GM13976 (cell line): ENCODE data around the gene CHST15.
A peak's percentile ranks its signal among the peaks of the same experiment; 100 is the strongest.
"Not testable (repeated sequence)": the region's sequence is repeated elsewhere in the genome, so short reads cannot be mapped to it uniquely, and the experiment has no call there.

Experiments
- DNase-seq: peaks from one replicate; pipeline ENCODE4 v3.0.0; 2012; ENCODE audit warnings: low spot score
- in situ Hi-C: fragments of 300-500 bp; cut with MboI; formaldehyde crosslinking; loops from one replicate; pipeline ENCODE4 v1.12.0; 2022; ENCODE audit warnings: low sequenced_read_pairs, mixed read lengths, inconsistent platforms; ENCODE audit not compliant: unreplicated experiment
- TF ChIP-seq, protein P1 (sequence below): IDR thresholded peaks from 2 replicates; pipeline ENCODE4 v1.5.1; 2012; ENCODE audit warnings: borderline replicate concordance, mild to moderate bottlenecking; ENCODE audit not compliant: insufficient read depth; ENCODE audit errors: extremely low read depth, missing control alignments, control extremely low read depth

The CHST15 gene

DNA sequence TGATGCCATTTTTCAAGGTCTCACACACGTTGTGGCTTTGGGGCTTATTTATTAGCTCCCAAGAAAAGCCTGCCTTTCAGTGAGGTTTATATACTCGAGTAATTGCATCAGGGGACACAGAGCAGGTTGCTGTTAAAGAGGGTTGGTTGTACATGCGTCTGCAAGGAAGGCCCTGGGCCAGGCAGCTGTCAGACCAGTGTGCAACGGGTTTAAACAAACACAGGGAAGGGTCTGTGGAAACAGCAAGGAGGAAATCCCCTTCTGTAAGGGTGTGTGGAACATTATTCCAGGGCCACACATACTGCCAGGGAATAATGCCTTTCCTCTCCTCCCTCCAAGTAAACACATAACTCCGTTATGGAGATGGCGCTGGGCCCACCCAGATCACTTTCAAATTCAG lies 1.7 kb upstream of the CHST15 start:
- in situ Hi-C loops: no loop called here
- TF ChIP-seq, protein P1, sequence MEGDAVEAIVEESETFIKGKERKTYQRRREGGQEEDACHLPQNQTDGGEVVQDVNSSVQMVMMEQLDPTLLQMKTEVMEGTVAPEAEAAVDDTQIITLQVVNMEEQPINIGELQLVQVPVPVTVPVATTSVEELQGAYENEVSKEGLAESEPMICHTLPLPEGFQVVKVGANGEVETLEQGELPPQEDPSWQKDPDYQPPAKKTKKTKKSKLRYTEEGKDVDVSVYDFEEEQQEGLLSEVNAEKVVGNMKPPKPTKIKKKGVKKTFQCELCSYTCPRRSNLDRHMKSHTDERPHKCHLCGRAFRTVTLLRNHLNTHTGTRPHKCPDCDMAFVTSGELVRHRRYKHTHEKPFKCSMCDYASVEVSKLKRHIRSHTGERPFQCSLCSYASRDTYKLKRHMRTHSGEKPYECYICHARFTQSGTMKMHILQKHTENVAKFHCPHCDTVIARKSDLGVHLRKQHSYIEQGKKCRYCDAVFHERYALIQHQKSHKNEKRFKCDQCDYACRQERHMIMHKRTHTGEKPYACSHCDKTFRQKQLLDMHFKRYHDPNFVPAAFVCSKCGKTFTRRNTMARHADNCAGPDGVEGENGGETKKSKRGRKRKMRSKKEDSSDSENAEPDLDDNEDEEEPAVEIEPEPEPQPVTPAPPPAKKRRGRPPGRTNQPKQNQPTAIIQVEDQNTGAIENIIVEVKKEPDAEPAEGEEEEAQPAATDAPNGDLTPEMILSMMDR: no peak
- DNase-seq: no peak

DNA sequence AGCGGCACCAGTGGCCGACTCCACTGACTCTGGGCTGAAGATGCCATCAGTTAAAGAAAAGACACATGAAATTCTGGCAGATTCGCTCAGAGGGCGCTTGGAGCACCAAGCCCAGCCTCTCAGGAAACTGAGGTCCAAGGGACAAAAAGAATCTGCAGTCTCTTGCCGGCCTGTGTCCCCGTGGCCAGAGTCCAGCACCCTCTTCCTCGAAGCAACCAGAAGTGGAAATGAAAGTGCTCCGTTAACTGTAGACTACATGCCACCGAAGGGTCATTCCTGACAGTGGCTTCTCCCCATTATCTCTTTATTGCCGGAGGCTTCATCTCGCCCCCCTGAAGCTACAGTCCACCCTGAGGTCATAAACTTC lies 1.0 kb upstream of the CHST15 start:
- in situ Hi-C loops: no loop called here
- no peak for DNase-seq
- TF ChIP-seq, protein P1: no peak

DNA sequence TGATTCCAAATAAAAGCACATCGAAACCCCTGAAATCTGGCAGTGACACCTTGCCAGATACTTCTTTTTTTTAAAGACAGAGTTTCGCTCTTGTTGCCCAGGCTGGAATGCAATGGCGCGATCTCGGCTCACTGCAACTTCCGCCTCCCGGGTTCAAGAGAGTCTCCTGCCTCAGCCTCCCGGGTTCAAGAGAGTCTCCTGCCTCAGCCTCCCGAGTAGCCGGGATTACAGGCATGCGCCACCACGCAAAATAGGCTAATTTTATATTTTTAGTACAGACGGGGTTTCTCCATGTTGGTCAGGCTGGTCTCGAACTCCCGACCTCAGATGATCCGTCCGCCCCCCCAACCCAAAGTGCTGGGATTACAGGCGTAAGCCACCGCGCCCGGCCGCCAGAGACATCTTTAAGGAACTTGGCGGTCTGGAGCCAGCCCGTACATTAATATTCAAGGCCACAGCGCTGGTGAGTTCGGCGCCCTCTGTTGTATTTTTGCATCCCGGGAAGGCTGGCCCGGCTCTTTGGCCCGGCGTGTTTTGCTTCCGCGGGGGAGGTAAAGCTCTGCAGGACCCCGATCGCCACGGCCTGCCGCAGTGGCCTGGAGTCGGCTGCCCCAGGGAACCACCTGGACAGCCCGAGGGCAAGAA lies 498 bp upstream of the CHST15 start:
- not testable (repeated sequence) for DNase-seq

DNA sequence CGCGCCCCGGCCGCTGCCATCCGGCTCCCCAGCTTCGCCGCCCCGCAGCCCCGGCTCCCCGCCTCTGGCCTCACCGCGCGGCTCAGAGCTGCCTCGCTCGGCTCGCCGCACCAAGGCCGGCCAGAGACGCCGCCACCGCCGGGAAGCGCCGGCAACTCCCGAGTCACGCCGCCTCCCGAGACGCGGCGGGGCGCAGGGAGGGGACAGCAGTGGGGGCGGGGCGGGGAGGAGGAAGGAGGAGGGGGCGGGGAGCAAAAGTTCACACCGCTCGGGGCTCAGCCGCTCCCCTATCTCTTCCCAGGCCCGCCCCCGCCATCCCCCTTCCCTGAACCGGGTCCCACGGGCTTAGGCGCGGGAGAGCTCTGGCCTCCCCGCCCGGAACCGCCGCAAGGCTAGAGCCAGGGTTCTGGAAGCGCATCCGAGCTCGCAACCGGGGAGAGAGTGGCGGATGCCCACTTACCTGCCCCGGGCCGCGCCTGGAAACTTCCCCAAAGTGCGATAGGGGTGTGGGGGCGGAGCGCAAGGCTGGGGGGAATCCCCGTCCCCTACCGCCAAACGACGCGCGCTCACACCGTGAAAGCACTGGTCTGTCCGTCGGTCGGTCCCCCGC lies 1.0 kb downstream of the CHST15 start:
- peak; percentile 78 for DNase-seq
- TF ChIP-seq, protein P1: no peak
- in situ Hi-C loops: no loop called here

More for the DNA sequence above, 498 bp upstream of the CHST15 start:
- in situ Hi-C loops: not testable (repeated sequence)

DNA sequence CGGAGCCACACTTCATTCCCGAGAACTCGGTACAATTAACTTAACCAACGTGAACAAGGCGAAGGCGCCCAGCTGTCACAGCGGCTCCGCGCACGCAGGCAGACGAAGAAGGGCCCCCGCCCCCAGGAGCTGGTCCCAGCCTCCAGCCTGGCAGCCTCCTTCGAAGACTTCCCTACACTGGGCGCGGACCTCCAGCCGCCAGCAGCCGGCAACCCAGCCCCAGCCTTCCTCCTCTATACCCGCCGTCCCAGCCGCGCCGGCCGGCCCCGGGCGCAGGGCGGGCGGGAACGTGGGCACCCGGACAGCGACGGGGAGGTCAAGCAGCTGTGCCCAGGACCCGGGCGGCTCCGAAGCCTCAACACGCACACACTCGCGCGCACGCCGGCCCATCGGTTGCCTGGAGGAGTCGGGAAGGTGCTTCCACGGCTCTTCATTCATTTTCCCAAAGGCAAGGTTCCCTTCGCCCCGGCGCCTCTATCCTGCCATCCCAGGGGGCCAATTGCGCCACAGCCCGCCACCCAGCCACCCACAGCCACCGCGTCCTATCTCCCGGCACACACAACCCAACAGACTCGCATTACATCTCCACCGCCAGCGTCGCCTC lies 1.6 kb downstream of the CHST15 start:
- peak; percentile 50 for DNase-seq
- TF ChIP-seq, protein P1: no peak
- in situ Hi-C loops: no loop called here

DNA sequence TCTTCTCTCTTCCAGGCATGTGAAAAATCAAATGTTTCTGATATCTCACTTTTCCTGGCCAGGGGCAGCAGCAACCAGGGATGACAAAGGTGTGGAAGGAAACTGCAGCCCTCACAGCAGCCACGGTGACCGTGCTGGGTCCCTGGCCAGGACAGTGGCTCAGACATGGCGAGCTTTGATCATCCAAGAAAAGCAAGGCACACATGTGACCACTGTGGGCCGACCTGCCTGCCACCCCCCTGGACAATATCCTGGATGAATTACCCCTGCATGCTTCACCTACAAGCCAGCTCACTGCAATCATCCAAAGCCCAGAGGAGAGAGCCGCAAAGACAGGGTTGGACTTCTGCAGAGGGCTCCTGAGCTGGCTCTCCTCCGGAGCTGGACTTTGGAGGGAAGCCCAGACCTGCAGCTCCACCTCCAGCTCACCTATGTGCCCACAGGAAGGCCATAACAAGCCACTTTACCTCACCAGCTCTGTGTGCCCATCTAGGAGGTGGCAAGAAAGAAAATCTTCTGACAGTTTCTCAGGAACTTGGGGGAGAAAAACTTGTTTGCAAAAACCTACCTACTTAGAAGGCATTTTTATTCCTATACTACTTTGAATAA lies 2.7 kb downstream of the CHST15 start:
- in situ Hi-C loops: no loop called here
- DNase-seq: no peak
- TF ChIP-seq, protein P1: no peak

DNA sequence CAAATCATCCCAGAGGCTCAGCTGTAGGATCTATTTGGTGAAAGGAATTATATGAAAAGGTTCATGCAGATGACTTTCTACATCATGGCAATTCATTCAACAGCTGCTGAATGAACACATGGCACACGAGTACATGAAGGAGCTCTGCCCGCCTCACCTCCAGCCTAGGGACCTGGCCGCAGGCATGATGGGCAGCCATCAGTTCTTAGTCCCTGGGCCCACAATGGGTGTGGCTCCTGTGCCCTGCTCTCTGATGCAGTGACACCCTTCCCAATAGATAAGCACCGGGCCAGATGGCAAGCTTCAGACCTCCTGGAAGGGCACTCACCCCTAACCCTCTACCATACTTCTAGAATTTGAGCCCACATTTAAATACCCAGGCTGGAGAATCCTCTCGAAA lies 3.5 kb downstream of the CHST15 start:
- in situ Hi-C loops: no loop called here
- TF ChIP-seq, protein P1: no peak
- no peak for DNase-seq
